GM12875 (cell line): Measurements from ENCODE around the gene SHISA9.

Source experiments
- H3K4me3 ChIP-seq: one replicate; pipeline ENCODE4 v1.5.1; 2011; ENCODE audit warnings: low read depth, low read length, control low read depth
- CTCF ChIP-seq: IDR thresholded peaks from 2 replicates; pipeline ENCODE4 v1.5.1; 2011; ENCODE audit warnings: low read depth, mild to moderate bottlenecking, control low read depth, inconsistent platforms, low read length, moderate library complexity, borderline replicate concordance; ENCODE audit not compliant: insufficient read depth

Gene SHISA9

GRCh38 chr16:13165024-13165423 is 263.6 kb downstream of the SHISA9 start:
- no peak overlapping the region for H3K4me3 ChIP-seq
- TF ChIP-seq CTCF: no peak

GRCh38 chr16:13168091-13168572 is 266.7 kb downstream of the SHISA9 start:
- no peak overlapping the region for H3K4me3 ChIP-seq
- no peak for TF ChIP-seq CTCF

- no peak overlapping the region for H3K4me3 ChIP-seq
- no peak for TF ChIP-seq CTCF
Measured at GRCh38 chr16:13171313-13171712, 269.9 kb downstream of the SHISA9 start.

- H3K4me3 ChIP-seq: no peak overlapping the region
- no peak for TF ChIP-seq CTCF
Measured at GRCh38 chr16:13176711-13177110, 275.3 kb downstream of the SHISA9 start.

GRCh38 chr16:13178318-13178717 is 276.9 kb downstream of the SHISA9 start:
- H3K4me3 ChIP-seq: no peak overlapping the region

GRCh38 chr16:13181432-13181831 is 280.0 kb downstream of the SHISA9 start:
- no peak for TF ChIP-seq CTCF
- H3K4me3 ChIP-seq: no peak overlapping the region

More at GRCh38 chr16:13178318-13178717, 276.9 kb downstream of the SHISA9 start:
- TF ChIP-seq CTCF: no peak

- H3K4me3 ChIP-seq: no peak overlapping the region
- TF ChIP-seq CTCF: no peak
Measured at GRCh38 chr16:13186813-13187212, 285.4 kb downstream of the SHISA9 start.
